SHP77 (cell line): Measurements from ENCODE around the gene NR6A1.

Source experiments
- DNase-seq, 2 experiments: peaks; one replicate each; lab custom pipeline; 2025; lab: John Stamatoyannopoulos, UW

The NR6A1 gene

GRCh38 chr9:124503713-124504529 is 267.2 kb downstream of the NR6A1 start:
- DNase-seq, result no peak

GRCh38 chr9:124502711-124503702 is 268.1 kb downstream of the NR6A1 start:
- no peak for DNase-seq

GRCh38 chr9:124501771-124502320 is 269.3 kb downstream of the NR6A1 start:
- no peak for DNase-seq

GRCh38 chr9:124500796-124501611 is 270.1 kb downstream of the NR6A1 start:
- no peak for DNase-seq

GRCh38 chr9:124500028-124500795 is 270.9 kb downstream of the NR6A1 start:
- DNase-seq, result no peak

GRCh38 chr9:124499216-124499615 is 271.9 kb downstream of the NR6A1 start:
- DNase-seq, result no peak

- DNase-seq, result no peak
Observed at GRCh38 chr9:124498499-124499146, 272.5 kb downstream of the NR6A1 start.

GRCh38 chr9:124498040-124498439 is 273.1 kb downstream of the NR6A1 start:
- DNase-seq, result no peak

GRCh38 chr9:124497441-124497840 is 273.7 kb downstream of the NR6A1 start:
- no peak for DNase-seq

GRCh38 chr9:124496463-124496862 is 274.6 kb downstream of the NR6A1 start:
- no peak for DNase-seq

GRCh38 chr9:124496075-124496449 is 275.0 kb downstream of the NR6A1 start:
- no peak for DNase-seq

- DNase-seq, result no peak
Observed at GRCh38 chr9:124495126-124496074, 275.7 kb downstream of the NR6A1 start.

- no peak for DNase-seq
Observed at GRCh38 chr9:124493794-124494479, 277.2 kb downstream of the NR6A1 start.

- DNase-seq, result no peak
Observed at GRCh38 chr9:124493218-124493617, 277.9 kb downstream of the NR6A1 start.

GRCh38 chr9:124492818-124493217 is 278.3 kb downstream of the NR6A1 start:
- DNase-seq, result no peak

GRCh38 chr9:124491049-124491975 is 279.8 kb downstream of the NR6A1 start:
- DNase-seq, result no peak

GRCh38 chr9:124490004-124490403 is 281.1 kb downstream of the NR6A1 start:
- DNase-seq, result no peak
